Measurements from ENCODE around the gene TRAPPC13.

- TF ChIP-seq TAF1 (IDR thresholded peaks at IDR 0.05; ENCODE audit: borderline replicate concordance, insufficient read depth, low read length) (no peak), POLR2AphosphoS5 (IDR thresholded peaks at IDR 0.05; ENCODE audit: low read depth, low read length) (no peak), REST (IDR thresholded peaks at IDR 0.05; ENCODE audit: insufficient read depth in 1 of 2, low read depth in 2 of 2, low read length in 2 of 2) (no peak)
These were observed 83.3 kb downstream of the TRAPPC13 start for GRCh38 chr5:65708145-65708544.
